GM12878 (cell line): ENCODE measurements around the gene DUSP22. TPM values are rescaled to one million over a fixed set of nuclear protein-coding genes. Genes with fewer than 3 reads are reported as not detected.

ENCODE experiments used
- ATAC-seq: fragments of 200-7000 bp; cut with Tn5 transposase; 3 replicates; pipeline ENCODE4 v1.9.1; 2020; ENCODE audit warnings: mild to moderate bottlenecking, moderate library complexity
- BruUV-seq: library from RNA; stranded (reverse); fragments of 400-500 nt; replicated peaks from 2 replicates; lab custom pipeline; 2021; lab: Mats Ljungman, UMichigan
- CTCF ChIA-PET: fragments of 300-600 bp; sonication (Branson Sonifier 250); formaldehyde crosslinking; extraction: SDS; loops from one replicate; lab custom pipeline; 2021; ENCODE audit warnings: inconsistent platforms; lab: Yijun Ruan, JAX
- POLR2A ChIA-PET: fragments of 350-600 bp; formaldehyde crosslinking; extraction: SDS; loops from one replicate; lab custom pipeline; 2021; ENCODE audit warnings: inconsistent platforms; lab: Charles Lee
- RAD21 ChIA-PET: fragments of 300-600 bp; sonication (Branson Sonifier 250); formaldehyde crosslinking; loops from one replicate; lab custom pipeline; 2023; ENCODE audit warnings: antibody characterized with exemption; ENCODE audit not compliant: unreplicated experiment; lab: Charles Lee
- SMC1A ChIA-PET: fragments of 300-600 bp; sonication (Branson Sonifier 250); formaldehyde crosslinking; loops from one replicate; lab custom pipeline; 2023; ENCODE audit not compliant: unreplicated experiment, uncharacterized antibody; lab: Charles Lee
- DNase-seq: peaks from one replicate; pipeline ENCODE4 v3.0.0-alpha.2; 2011; ENCODE audit warnings: low read depth, low spot score
- FAIRE-seq: peaks from 3 replicates; lab custom pipeline; 2011; peaks lifted over from hg19 to GRCh38; lab: Jason Lieb, UNC
- H2AFZ ChIP-seq: 2 replicates; pipeline ENCODE4 v1.6.0; 2011; ENCODE audit warnings: low read depth, low read length, control low read depth; ENCODE audit not compliant: control insufficient read depth
- H3K27ac ChIP-seq: 2 replicates; pipeline ENCODE4 v1.5.1; 2011; ENCODE audit warnings: control low read depth; ENCODE audit not compliant: control insufficient read depth, insufficient read depth
- H3K27me3 ChIP-seq, 2 experiments: replicated peaks in 1 of 2; 2 replicates each; pipeline versions ENCODE4 v1.6.0 to v1.6.1; 2011; ENCODE audit warnings: low read length in 1 of 2; ENCODE audit not compliant: control insufficient read depth in 2 of 2, insufficient read depth in 2 of 2
- H3K36me3 ChIP-seq, 2 experiments: 2 replicates each; pipeline ENCODE4 v1.5.1; 2011; ENCODE audit warnings: low read length in 1 of 2; ENCODE audit not compliant: control insufficient read depth in 2 of 2, insufficient read depth in 2 of 2
- H3K4me1 ChIP-seq: 2 replicates; pipeline ENCODE4 v1.6.1; 2011; ENCODE audit warnings: mild to moderate bottlenecking, low read length, moderate library complexity, mixed read lengths; ENCODE audit not compliant: control insufficient read depth, insufficient read depth
- H3K4me2 ChIP-seq: 2 replicates; pipeline ENCODE4 v1.6.0; 2011; ENCODE audit warnings: control low read depth; ENCODE audit not compliant: control insufficient read depth, insufficient read depth
- H3K4me3 ChIP-seq: fragments of 200-600 bp; sonication (generic); 2 replicates; pipeline ENCODE4 v1.5.1; 2016
- H3K79me2 ChIP-seq: 2 replicates; pipeline ENCODE4 v1.6.0; 2011; ENCODE audit warnings: low read length; ENCODE audit not compliant: control insufficient read depth, insufficient read depth
- H3K9ac ChIP-seq: 2 replicates; pipeline ENCODE4 v1.8.0; 2011; ENCODE audit warnings: low read length, control low read depth, mixed read lengths; ENCODE audit not compliant: control insufficient read depth, insufficient read depth
- H3K9me3 ChIP-seq: replicated peaks from 3 replicates; pipeline ENCODE4 v1.5.1; 2011; ENCODE audit warnings: mild to moderate bottlenecking, low read length; ENCODE audit not compliant: control insufficient read depth, insufficient read depth
- H4K20me1 ChIP-seq: 2 replicates; pipeline ENCODE4 v1.6.0; 2011; ENCODE audit not compliant: control insufficient read depth, insufficient read depth
- POLR2AphosphoS2 ChIP-seq: IDR thresholded peaks from 2 replicates; pipeline ENCODE4 v1.6.1; 2011; ENCODE audit warnings: low read depth, mild to moderate bottlenecking, low read length, improper control_type of control experiment, moderate library complexity
- POLR2AphosphoS5 ChIP-seq: IDR thresholded peaks from 2 replicates; pipeline ENCODE4 v1.6.1; 2011; ENCODE audit warnings: mild to moderate bottlenecking, low read length, inconsistent platforms
- RAD21 ChIP-seq: IDR thresholded peaks from 2 replicates; pipeline ENCODE4 v1.6.1; 2011; ENCODE audit warnings: mild to moderate bottlenecking, low read depth, low read length, moderate library complexity; ENCODE audit not compliant: insufficient read depth
- RBBP5 ChIP-seq: fragments of 200-600 bp; sonication (generic); conservative IDR thresholded peaks from 2 replicates; pipeline ENCODE4 v1.6.1; 2016
- WGBS: methylation state at CpG from one replicate; pipeline ENCODE4 v1.1.6; 2016; ENCODE audit warnings: low lambda C conversion rate; ENCODE audit not compliant: insufficient replicate concordance, insufficient coverage; ENCODE audit errors: missing lambda C conversion rate; 5-methylcytosine and 5-hydroxymethylcytosine counted together
- in situ Hi-C: fragments of 300-500 bp; cut with MboI; formaldehyde crosslinking; loops from 9 replicates; pipeline ENCODE4 v1.14.3; 2018; ENCODE audit warnings: mixed read lengths
- intact Hi-C: fragments of 100-400 bp; cut with micrococcal nuclease; formaldehyde crosslinking; loops from one replicate; pipeline ENCODE4 v1.14.2; 2022; ENCODE audit not compliant: unreplicated experiment
- polyA plus RNA-seq, 11 experiments: library from polyadenylated mRNA; depleted of rRNA in 4 of 11; unstranded in 6 of 11; stranded (reverse) in 5 of 11; fragments of >200 nt; fragmentation: Nextera tagmentation in 4 of 11; fragmentation: Illumina TruSeq in 1 of 11; extraction: Ambion mirVana in 4 of 11; extraction: Trizol in 1 of 11; gene quantifications; 1 replicate in 1 of 11; 2 replicates in 10 of 11; pipeline versions ENCODE4 v1.2.1 to v1.2.3, GENCODE V29; 2011 to 2016; ENCODE audit warnings: inconsistent platforms in 2 of 11, missing spikeins in 2 of 11, low read depth in 1 of 11
- total RNA-seq, 4 experiments: library from RNA; depleted of rRNA in 3 of 4; stranded (reverse); fragments of >200 nt in 3 of 4; fragmentation: Illumina TruSeq in 1 of 4; extraction: Trizol in 1 of 4; gene quantifications; 2 replicates each; pipeline versions ENCODE4 v1.2.1 to v1.2.3, GENCODE V29; 2013 to 2021

Gene DUSP22
- total and polyA plus RNA-seq, 10 of the 15 experiments (the other 5 are each of a cell fraction or from before 2014, with no cell fraction given) = 78.9 to 156 (median 107) TPM

GRCh38 chr6:353642-354614, 61.6 kb downstream of the DUSP22 start:
- Histone ChIP-seq H3K9me3 (no peaks in the 10 kb centered on the region), H2AFZ (no peak overlapping the region), H4K20me1 (no peaks in the 10 kb centered on the region), H3K36me3 (peaks cover 21 to 22% of the 10 kb centered on the region in 2 experiments)
- CTCF ChIA-PET = interaction anchor here (0.7 to 4.9 kb wide), 4 partner anchors 8 to 21 kb away, joined by 3 to 34 read pairs (median 18); no protein-coding TSS in a partner anchor
- RAD21 ChIA-PET = interaction anchor here (0.6 to 4.9 kb wide), 4 partner anchors 9 to 31 kb away, joined by 4 to 61 read pairs (median 20); no protein-coding TSS in a partner anchor
- no peak for TF ChIP-seq RBBP5
- TF ChIP-seq POLR2AphosphoS5 = peak; percentile 48; the same call in 1 of the 2 replicates
- TF ChIP-seq RAD21 = peak; percentile 19; the same call in 1 of the 2 replicates
- TF ChIP-seq POLR2AphosphoS2 = peak; percentile 63; the same call in 1 of the 2 replicates
- TF ChIP-seq, all 136 proteins: peak for 3
- H3K4me1 ChIP-seq = peaks cover 48% of the 10 kb centered on the region
- no peak overlapping the region for H3K4me2 ChIP-seq
- H3K9ac ChIP-seq = no peak overlapping the region
- ATAC-seq (no peak), FAIRE-seq (no peak), DNase-seq (no peak)
- H3K27ac ChIP-seq = no peak overlapping the region
- in situ Hi-C loops (no loop called here), intact Hi-C loops (no loop called here)
- POLR2A ChIA-PET = interaction anchor here (0.9 to 9.1 kb wide), 4 partner anchors 14 to 36 kb away, joined by 3 to 81 read pairs (median 4); no protein-coding TSS in a partner anchor
- WGBS = 83% methylated on average over 18 of the region's 18 CpGs
- BruUV-seq = TSS peak; percentile 19
- H3K27me3 ChIP-seq = no peaks in the 10 kb centered on the region
- SMC1A ChIA-PET = interaction anchor here (0.9 to 10.4 kb wide), 6 partner anchors 9 to 166 kb away, joined by 3 to 106 read pairs (median 4); no protein-coding TSS in a partner anchor
- no peak overlapping the region for H3K4me3 ChIP-seq
- no peaks in the 10 kb centered on the region for H3K79me2 ChIP-seq
